HL-60 (cell line): ENCODE data around the gene CTNNA3.

ENCODE experiments used
- CTCF ChIP-seq: IDR thresholded peaks from one replicate; pipeline ENCODE4 v1.5.1; 2011; ENCODE audit warnings: low read length, control low read depth, inconsistent platforms; ENCODE audit not compliant: insufficient read depth
- GABPA ChIP-seq: IDR thresholded peaks from 2 replicates; pipeline ENCODE4 v1.6.1; 2012; ENCODE audit warnings: low read depth
- POLR2AphosphoS5 ChIP-seq: IDR thresholded peaks from 2 replicates; pipeline ENCODE4 v1.6.1; 2012; ENCODE audit warnings: low read depth
- SPI1 ChIP-seq: IDR thresholded peaks from 2 replicates; pipeline ENCODE4 v1.6.1; 2012; ENCODE audit warnings: low read depth, mild to moderate bottlenecking, borderline replicate concordance
- TF ChIP-seq, protein P1 (sequence below): IDR thresholded peaks from 2 replicates; pipeline ENCODE4 v1.6.1; 2012; ENCODE audit warnings: low read depth; ENCODE audit not compliant: insufficient replicate concordance

- TF ChIP-seq CTCF, result no peak
- TF ChIP-seq POLR2AphosphoS5, result no peak
- TF ChIP-seq, protein P1, sequence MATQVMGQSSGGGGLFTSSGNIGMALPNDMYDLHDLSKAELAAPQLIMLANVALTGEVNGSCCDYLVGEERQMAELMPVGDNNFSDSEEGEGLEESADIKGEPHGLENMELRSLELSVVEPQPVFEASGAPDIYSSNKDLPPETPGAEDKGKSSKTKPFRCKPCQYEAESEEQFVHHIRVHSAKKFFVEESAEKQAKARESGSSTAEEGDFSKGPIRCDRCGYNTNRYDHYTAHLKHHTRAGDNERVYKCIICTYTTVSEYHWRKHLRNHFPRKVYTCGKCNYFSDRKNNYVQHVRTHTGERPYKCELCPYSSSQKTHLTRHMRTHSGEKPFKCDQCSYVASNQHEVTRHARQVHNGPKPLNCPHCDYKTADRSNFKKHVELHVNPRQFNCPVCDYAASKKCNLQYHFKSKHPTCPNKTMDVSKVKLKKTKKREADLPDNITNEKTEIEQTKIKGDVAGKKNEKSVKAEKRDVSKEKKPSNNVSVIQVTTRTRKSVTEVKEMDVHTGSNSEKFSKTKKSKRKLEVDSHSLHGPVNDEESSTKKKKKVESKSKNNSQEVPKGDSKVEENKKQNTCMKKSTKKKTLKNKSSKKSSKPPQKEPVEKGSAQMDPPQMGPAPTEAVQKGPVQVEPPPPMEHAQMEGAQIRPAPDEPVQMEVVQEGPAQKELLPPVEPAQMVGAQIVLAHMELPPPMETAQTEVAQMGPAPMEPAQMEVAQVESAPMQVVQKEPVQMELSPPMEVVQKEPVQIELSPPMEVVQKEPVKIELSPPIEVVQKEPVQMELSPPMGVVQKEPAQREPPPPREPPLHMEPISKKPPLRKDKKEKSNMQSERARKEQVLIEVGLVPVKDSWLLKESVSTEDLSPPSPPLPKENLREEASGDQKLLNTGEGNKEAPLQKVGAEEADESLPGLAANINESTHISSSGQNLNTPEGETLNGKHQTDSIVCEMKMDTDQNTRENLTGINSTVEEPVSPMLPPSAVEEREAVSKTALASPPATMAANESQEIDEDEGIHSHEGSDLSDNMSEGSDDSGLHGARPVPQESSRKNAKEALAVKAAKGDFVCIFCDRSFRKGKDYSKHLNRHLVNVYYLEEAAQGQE, result no peak
- TF ChIP-seq SPI1, result no peak
- TF ChIP-seq GABPA, result no peak
These were observed 754.5 kb downstream of the CTNNA3 start for GRCh38 chr10:66941491-66941890.
